HepG2 (cell line): Measurements from ENCODE around the gene PRCD. TPM values are rescaled to one million over a fixed set of nuclear protein-coding genes. Genes with fewer than 3 reads are reported as not detected.

Experiments used
- CBFB ChIP-seq: sonication (generic); formaldehyde crosslinking; IDR thresholded peaks from 2 replicates; pipeline ENCODE4 v1.4.0; 2020; ENCODE audit warnings: missing genetic modification reagents
- HOXD1 ChIP-seq: sonication (generic); formaldehyde crosslinking; IDR thresholded peaks from 2 replicates; pipeline ENCODE4 v1.5.0; 2020; ENCODE audit warnings: missing genetic modification reagents
- IRF9 ChIP-seq: sonication (generic); formaldehyde crosslinking; IDR thresholded peaks from 2 replicates; pipeline ENCODE4 v1.8.0; 2022; ENCODE audit warnings: missing genetic modification reagents, mild to moderate bottlenecking, borderline replicate concordance
- KMT2B ChIP-seq: IDR thresholded peaks from 2 replicates; pipeline ENCODE4 v1.6.1; 2016; ENCODE audit warnings: missing genetic modification reagents, missing compliant biosample characterization
- MAX ChIP-seq: IDR thresholded peaks from 2 replicates; pipeline ENCODE4 v1.6.1; 2012; ENCODE audit warnings: inconsistent platforms
- PCBP1 ChIP-seq: fragments of 200-400 bp; formaldehyde crosslinking; IDR thresholded peaks from 2 replicates; pipeline ENCODE4 v1.6.1; 2017; ENCODE audit warnings: mild to moderate bottlenecking, low read depth, low read length, borderline replicate concordance
- RELA ChIP-seq: sonication (generic); formaldehyde crosslinking; IDR thresholded peaks from 2 replicates; pipeline ENCODE4 v1.4.0; 2020; ENCODE audit warnings: missing genetic modification reagents
- RXRA ChIP-seq: sonication (generic); formaldehyde crosslinking; IDR thresholded peaks from 2 replicates; pipeline ENCODE4 v1.5.1; 2020; ENCODE audit warnings: missing genetic modification reagents
- SMARCE1 ChIP-seq: fragments of 450-650 bp; IDR thresholded peaks from 2 replicates; pipeline ENCODE4 v1.6.1; 2017; ENCODE audit warnings: borderline replicate concordance
- ZNF124 ChIP-seq: sonication (generic); formaldehyde crosslinking; IDR thresholded peaks from 2 replicates; pipeline ENCODE4 v1.4.0; 2020; ENCODE audit warnings: missing genetic modification reagents
- ZNF207 ChIP-seq: fragments of 450-650 bp; IDR thresholded peaks from 2 replicates; pipeline ENCODE4 v1.6.1; 2016; ENCODE audit warnings: antibody characterized with exemption, borderline replicate concordance
- ZNF326 ChIP-seq: sonication (generic); formaldehyde crosslinking; IDR thresholded peaks from 2 replicates; pipeline ENCODE4 v1.4.0; 2020; ENCODE audit warnings: missing genetic modification reagents, borderline replicate concordance
- ZNF329 ChIP-seq: sonication (generic); formaldehyde crosslinking; IDR thresholded peaks from 2 replicates; pipeline ENCODE4 v1.9.0; 2021; ENCODE audit warnings: low read depth, mild to moderate bottlenecking, missing genetic modification reagents
- ZNF331 ChIP-seq: sonication (generic); formaldehyde crosslinking; IDR thresholded peaks from 2 replicates; pipeline ENCODE4 v1.4.0; 2020; ENCODE audit warnings: missing genetic modification reagents
- ZNF350 ChIP-seq: sonication (generic); formaldehyde crosslinking; IDR thresholded peaks from 2 replicates; pipeline ENCODE4 v1.4.0; 2020; ENCODE audit warnings: mild to moderate bottlenecking, low read depth, missing genetic modification reagents, borderline replicate concordance
- ZNF362 ChIP-seq: sonication (generic); formaldehyde crosslinking; IDR thresholded peaks from 2 replicates; pipeline ENCODE4 v1.4.0; 2020; ENCODE audit warnings: missing genetic modification reagents, mild to moderate bottlenecking, borderline replicate concordance
- ZNF430 ChIP-seq: sonication (generic); formaldehyde crosslinking; IDR thresholded peaks from 2 replicates; pipeline ENCODE4 v1.9.0; 2021; ENCODE audit warnings: mild to moderate bottlenecking, missing genetic modification reagents
- ZNF816 ChIP-seq: sonication (generic); formaldehyde crosslinking; IDR thresholded peaks from 2 replicates; pipeline ENCODE4 v1.8.0; 2022; ENCODE audit warnings: missing genetic modification reagents, mild to moderate bottlenecking, borderline replicate concordance
- ZNF841 ChIP-seq: sonication (generic); formaldehyde crosslinking; IDR thresholded peaks from 2 replicates; pipeline ENCODE4 v1.8.1; 2023; ENCODE audit warnings: missing genetic modification reagents, borderline replicate concordance
- polyA plus RNA-seq, 8 experiments: library from polyadenylated mRNA; depleted of rRNA in 3 of 8; stranded (reverse) in 7 of 8; unstranded in 1 of 8; fragments of >200 nt; fragmentation: Illumina TruSeq in 4 of 8; extraction: Trizol in 4 of 8; gene quantifications; 2 replicates each; pipeline versions ENCODE4 v1.2.1 to v1.2.3, GENCODE V29; 2011 to 2016; ENCODE audit warnings: low read depth in 4 of 8, missing spikeins in 1 of 8, mixed read lengths in 1 of 8; ENCODE audit not compliant: insufficient read depth in 1 of 8
- total RNA-seq, 5 experiments: library from RNA; depleted of rRNA; stranded (reverse); fragments of >200 nt; fragmentation: Illumina TruSeq; extraction: Trizol; gene quantifications; 2 replicates each; pipeline ENCODE4 v1.2.3, GENCODE V29; 2016; ENCODE audit warnings: low read depth in 1 of 5
- TF ChIP-seq, protein P1 (sequence below): sonication (generic); formaldehyde crosslinking; IDR thresholded peaks from 2 replicates; pipeline ENCODE4 v1.4.0; 2020; ENCODE audit warnings: missing genetic modification reagents, mild to moderate bottlenecking, borderline replicate concordance
- TF ChIP-seq, protein P2 (sequence below): sonication (generic); formaldehyde crosslinking; IDR thresholded peaks from 2 replicates; pipeline ENCODE4 v1.5.0; 2020; ENCODE audit warnings: mild to moderate bottlenecking, missing genetic modification reagents, moderate library complexity
- TF ChIP-seq, protein P3 (sequence below): sonication (generic); formaldehyde crosslinking; IDR thresholded peaks from 2 replicates; pipeline ENCODE4 v1.4.0; 2020; ENCODE audit warnings: mild to moderate bottlenecking, missing genetic modification reagents

PRCD gene
- total and polyA plus RNA-seq, 2 of the 13 experiments (the other 11 are each of a cell fraction or from before 2014, with no cell fraction given) = 0.51 TPM; not detected in 1

DNA sequence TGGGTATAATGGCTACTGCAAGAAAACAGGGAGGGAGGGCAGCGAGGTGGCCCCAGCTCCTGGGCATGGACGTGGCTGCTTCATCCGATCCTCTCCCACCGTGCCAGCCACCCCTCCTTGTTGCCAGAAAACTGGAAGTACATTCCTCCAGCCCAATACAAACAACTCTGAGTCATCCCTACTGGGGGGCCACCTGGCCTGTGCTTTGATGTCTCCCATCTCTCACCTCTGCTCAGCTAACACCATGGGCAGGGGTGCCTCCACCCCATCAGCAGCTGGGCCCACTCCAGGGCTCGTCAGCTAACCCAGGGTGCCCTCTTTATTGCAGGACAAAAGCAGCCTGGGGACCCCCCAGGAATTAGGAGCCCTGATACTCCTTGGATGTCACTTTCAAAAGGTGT, 40.6 kb upstream of the PRCD start (continued):
- TF ChIP-seq CBFB (CRISPR knock-in tag) (0 out of 2 replicates have a peak, but pooled peaks have one; percentile 50), KMT2B (CRISPR knock-in tag) (peak; percentile 70), ZNF841 (CRISPR knock-in tag) (no peak), ZNF326 (CRISPR knock-in tag) (peak; percentile 11; the same call in 1 of the 2 replicates), SMARCE1 (0 out of 2 replicates have a peak, but pooled peaks have one; percentile 8), ZNF329 (CRISPR knock-in tag) (0 out of 2 replicates have a peak, but pooled peaks have one; percentile 28), MAX (peak; percentile 82), ZNF430 (0 out of 2 replicates have a peak, but pooled peaks have one; percentile 67), HOXD1 (CRISPR knock-in tag) (peak; percentile 88; the same call in 1 of the 2 replicates), RELA (CRISPR knock-in tag) (peak; percentile 42; the same call in 1 of the 2 replicates), ZNF350 (CRISPR knock-in tag) (no peak), ZNF207 (no peak), ZNF124 (CRISPR knock-in tag) (peak; percentile 90), ZNF816 (peak; percentile 46; the same call in 1 of the 2 replicates), ZNF362 (CRISPR knock-in tag) (no peak), ZNF331 (CRISPR knock-in tag) (peak; percentile 76; the same call in 1 of the 2 replicates), RXRA (peak; percentile 93), PCBP1 (no peak), IRF9 (CRISPR knock-in tag) (peak; percentile 76; the same call in 1 of the 2 replicates)
- TF ChIP-seq, protein P1, sequence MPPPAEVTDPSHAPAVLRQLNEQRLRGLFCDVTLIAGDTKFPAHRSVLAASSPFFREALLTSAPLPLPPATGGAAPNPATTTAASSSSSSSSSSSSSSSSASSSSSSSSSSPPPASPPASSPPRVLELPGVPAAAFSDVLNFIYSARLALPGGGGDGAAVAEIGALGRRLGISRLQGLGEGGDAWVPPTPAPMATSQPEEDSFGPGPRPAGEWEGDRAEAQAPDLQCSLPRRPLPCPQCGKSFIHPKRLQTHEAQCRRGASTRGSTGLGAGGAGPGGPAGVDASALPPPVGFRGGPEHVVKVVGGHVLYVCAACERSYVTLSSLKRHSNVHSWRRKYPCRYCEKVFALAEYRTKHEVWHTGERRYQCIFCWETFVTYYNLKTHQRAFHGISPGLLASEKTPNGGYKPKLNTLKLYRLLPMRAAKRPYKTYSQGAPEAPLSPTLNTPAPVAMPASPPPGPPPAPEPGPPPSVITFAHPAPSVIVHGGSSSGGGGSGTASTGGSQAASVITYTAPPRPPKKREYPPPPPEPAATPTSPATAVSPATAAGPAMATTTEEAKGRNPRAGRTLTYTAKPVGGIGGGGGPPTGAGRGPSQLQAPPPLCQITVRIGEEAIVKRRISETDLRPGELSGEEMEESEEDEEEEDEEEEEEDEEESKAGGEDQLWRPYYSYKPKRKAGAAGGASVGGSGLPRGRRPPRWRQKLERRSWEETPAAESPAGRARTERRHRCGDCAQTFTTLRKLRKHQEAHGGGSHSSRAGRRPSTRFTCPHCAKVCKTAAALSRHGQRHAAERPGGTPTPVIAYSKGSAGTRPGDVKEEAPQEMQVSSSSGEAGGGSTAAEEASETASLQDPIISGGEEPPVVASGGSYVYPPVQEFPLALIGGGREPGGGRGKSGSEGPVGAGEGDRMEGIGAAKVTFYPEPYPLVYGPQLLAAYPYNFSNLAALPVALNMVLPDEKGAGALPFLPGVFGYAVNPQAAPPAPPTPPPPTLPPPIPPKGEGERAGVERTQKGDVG = no peak
- TF ChIP-seq, protein P2, sequence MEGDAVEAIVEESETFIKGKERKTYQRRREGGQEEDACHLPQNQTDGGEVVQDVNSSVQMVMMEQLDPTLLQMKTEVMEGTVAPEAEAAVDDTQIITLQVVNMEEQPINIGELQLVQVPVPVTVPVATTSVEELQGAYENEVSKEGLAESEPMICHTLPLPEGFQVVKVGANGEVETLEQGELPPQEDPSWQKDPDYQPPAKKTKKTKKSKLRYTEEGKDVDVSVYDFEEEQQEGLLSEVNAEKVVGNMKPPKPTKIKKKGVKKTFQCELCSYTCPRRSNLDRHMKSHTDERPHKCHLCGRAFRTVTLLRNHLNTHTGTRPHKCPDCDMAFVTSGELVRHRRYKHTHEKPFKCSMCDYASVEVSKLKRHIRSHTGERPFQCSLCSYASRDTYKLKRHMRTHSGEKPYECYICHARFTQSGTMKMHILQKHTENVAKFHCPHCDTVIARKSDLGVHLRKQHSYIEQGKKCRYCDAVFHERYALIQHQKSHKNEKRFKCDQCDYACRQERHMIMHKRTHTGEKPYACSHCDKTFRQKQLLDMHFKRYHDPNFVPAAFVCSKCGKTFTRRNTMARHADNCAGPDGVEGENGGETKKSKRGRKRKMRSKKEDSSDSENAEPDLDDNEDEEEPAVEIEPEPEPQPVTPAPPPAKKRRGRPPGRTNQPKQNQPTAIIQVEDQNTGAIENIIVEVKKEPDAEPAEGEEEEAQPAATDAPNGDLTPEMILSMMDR (CRISPR knock-in tag) = peak; percentile 28; the same call in 1 of the 2 replicates
- TF ChIP-seq, protein P3, sequence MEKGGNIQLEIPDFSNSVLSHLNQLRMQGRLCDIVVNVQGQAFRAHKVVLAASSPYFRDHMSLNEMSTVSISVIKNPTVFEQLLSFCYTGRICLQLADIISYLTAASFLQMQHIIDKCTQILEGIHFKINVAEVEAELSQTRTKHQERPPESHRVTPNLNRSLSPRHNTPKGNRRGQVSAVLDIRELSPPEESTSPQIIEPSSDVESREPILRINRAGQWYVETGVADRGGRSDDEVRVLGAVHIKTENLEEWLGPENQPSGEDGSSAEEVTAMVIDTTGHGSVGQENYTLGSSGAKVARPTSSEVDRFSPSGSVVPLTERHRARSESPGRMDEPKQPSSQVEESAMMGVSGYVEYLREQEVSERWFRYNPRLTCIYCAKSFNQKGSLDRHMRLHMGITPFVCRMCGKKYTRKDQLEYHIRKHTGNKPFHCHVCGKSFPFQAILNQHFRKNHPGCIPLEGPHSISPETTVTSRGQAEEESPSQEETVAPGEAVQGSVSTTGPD = peak; percentile 82
